Stimulated activated naive CD8-positive, alpha-beta T cell treated with anti-CD3 and anti-CD28 coated beads, Interleukin-15, Interleukin-2, amounts not matched to agents 100 ng/mL and 50 ng/mL, for 24 hours (primary cell): ENCODE results near the gene KANK2.
"Not testable (repeated sequence)": the region's sequence is repeated elsewhere in the genome, so short reads cannot be mapped to it uniquely, and the experiment has no call there.

Experiments used
- H3K27ac Mint-ChIP-seq: one replicate; pipeline ENCODE4 v1.8.0; 2021; ENCODE audit warnings: mild to moderate bottlenecking, mixed read lengths
- H3K27me3 Mint-ChIP-seq: one replicate; pipeline ENCODE4 v1.8.0; 2021; ENCODE audit warnings: mixed read lengths
- H3K36me3 Mint-ChIP-seq: one replicate; pipeline ENCODE4 v1.8.0; 2021; ENCODE audit warnings: low read depth, mixed read lengths
- H3K4me1 Mint-ChIP-seq: one replicate; pipeline ENCODE4 v1.8.0; 2021; ENCODE audit warnings: low read depth, mixed read lengths
- H3K4me3 Mint-ChIP-seq: one replicate; pipeline ENCODE4 v1.8.0; 2021; ENCODE audit warnings: mild to moderate bottlenecking, mixed read lengths
- H3K9me3 Mint-ChIP-seq: one replicate; pipeline ENCODE4 v1.8.0; 2021; ENCODE audit warnings: mixed read lengths

Gene KANK2

DNA sequence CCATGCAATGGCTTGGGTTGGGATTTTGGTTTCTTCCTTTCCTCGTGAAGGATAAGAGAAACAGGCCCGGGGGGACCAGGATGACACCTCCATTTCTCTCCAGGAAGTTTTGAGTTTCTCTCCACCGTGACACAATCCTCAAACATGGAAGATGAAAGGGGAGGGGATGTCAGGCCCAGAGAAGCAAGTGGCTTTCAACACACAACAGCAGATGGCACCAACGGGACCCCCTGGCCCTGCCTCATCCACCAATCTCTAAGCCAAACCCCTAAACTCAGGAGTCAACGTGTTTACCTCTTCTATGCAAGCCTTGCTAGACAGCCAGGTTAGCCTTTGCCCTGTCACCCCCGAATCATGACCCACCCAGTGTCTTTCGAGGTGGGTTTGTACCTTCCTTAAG is 65.9 kb downstream of the KANK2 start:
- H3K27ac Mint-ChIP-seq, result no peak overlapping the region
- no peaks in the 10 kb centered on the region for H3K9me3 Mint-ChIP-seq
- peaks cover 44% of the 10 kb centered on the region for H3K36me3 Mint-ChIP-seq
- no peaks in the 10 kb centered on the region for H3K4me1 Mint-ChIP-seq
- H3K4me3 Mint-ChIP-seq, result no peak overlapping the region
- no peaks in the 10 kb centered on the region for H3K27me3 Mint-ChIP-seq

DNA sequence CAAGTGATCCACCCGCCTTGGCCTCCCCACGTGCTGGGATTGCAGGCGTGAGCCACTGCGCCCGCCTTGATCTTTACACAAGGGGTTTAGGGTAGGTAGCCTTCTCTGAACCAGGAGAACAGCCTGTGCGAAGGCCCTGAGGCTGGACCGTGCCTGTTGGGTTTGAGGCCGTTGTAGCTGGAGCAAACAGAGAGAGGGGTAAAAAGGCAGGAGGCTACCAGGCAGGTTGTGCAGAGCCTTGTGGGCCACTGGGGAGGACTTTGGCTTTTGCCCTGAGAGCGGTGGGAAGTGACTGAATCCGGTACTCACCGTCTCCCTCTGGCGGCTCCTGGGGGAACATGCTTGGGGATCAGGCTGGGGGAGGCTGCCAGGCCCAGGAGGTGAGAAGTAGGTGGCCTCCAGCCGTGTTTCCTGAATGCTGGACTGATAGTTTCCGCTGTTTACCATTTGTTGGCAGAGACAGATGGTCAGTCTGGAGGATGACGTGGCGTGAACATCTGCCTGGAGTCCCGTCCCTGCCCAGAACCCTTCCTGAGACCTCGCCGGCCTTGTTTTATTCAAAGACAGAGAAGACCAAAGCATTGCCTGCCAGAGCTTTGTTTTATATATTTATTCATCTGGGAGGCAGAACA is 66.4 kb downstream of the KANK2 start:
- Mint-ChIP-seq H3K27ac (peak overlapping the region; percentile 40), H3K36me3 (peaks cover 49% of the 10 kb centered on the region), H3K9me3 (no peaks in the 10 kb centered on the region), H3K27me3 (no peaks in the 10 kb centered on the region), H3K4me3 (no peak overlapping the region), H3K4me1 (no peaks in the 10 kb centered on the region)

DNA sequence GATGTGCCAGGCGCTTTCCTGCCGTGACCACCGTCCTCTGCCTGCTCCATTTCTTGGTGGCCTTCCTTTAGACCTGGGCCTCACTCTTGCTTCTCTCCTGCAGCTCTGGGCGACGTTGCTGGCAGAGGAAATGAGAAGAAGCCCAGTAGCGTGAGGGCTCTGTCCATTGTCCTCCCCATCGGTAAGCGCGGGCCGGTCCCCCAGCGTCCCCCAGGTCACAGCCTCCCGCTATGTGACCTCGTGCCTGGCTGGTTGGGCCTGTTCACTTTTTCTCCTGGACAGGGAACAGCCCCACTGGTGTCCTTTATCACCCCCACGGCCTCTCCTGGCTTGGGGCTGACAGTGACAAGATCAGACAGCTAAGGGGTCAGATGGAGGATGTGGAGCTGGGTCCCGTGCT is 69.4 kb downstream of the KANK2 start:
- Mint-ChIP-seq H3K27me3 (no peaks in the 10 kb centered on the region), H3K4me1 (no peaks in the 10 kb centered on the region), H3K27ac (no peak overlapping the region), H3K36me3 (peaks cover 49% of the 10 kb centered on the region), H3K4me3 (no peak overlapping the region), H3K9me3 (no peaks in the 10 kb centered on the region)

DNA sequence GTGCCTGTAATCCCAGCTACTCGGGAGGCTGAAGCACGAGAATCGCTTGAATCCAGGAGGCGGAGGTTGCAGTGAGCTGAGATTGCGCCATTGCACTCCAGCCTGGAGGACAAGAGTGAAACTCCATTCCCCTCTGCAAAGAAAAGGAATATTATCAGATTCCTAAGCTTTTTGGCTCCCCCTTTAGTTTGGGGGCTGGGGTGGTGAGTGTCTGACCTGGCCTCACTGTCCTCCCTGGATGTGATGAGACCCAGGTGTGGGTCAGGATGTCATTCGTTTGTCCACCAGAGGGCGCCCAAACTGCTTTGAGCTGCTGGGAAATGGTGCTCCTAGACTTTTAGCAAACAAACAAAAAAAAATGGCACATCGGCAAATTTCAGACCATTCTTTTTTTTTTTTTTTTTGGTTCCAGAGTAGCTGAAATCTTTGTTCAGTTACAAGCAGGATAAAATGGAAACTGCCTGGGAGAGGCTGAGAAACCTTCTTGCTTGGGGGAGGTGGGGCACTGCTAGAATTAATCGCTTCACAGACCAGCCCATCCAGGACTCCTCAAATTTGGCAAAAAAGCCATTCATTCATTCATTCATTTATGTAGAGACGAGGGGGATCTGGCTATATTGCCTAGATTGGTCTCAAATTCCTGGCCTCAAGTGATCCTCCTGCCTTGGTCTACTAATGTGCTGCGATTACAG is 71.2 kb downstream of the KANK2 start:
- Mint-ChIP-seq H3K27me3 (no peaks in the 10 kb centered on the region), H3K4me1 (no peaks in the 10 kb centered on the region), H3K27ac (no peak overlapping the region), H3K4me3 (no peak overlapping the region), H3K9me3 (no peaks in the 10 kb centered on the region), H3K36me3 (peaks cover 41% of the 10 kb centered on the region)

DNA sequence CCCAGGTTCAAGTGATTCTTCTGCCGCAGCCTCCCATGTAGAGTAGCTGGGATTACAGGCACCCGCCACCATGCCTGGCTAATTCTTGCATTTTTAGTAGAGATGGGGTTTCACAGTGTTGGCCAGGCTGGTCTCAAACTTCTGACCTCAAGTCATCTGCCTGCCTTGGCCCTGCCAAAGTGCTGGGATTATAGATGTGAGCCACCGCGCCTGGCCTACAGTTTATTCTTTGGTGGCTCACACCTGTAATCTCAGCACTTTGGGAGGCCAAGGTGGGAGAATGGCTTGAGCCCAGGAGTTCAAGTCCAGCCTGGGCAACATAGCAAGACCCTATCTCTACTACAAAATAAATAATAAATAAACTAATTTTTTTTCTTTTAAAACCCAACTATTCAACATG is 73.2 kb downstream of the KANK2 start:
- H3K9me3 Mint-ChIP-seq, H3K27ac Mint-ChIP-seq, H3K4me3 Mint-ChIP-seq, H3K4me1 Mint-ChIP-seq, H3K27me3 Mint-ChIP-seq: not testable (repeated sequence)
- peaks cover 41% of the 10 kb centered on the region for H3K36me3 Mint-ChIP-seq

DNA sequence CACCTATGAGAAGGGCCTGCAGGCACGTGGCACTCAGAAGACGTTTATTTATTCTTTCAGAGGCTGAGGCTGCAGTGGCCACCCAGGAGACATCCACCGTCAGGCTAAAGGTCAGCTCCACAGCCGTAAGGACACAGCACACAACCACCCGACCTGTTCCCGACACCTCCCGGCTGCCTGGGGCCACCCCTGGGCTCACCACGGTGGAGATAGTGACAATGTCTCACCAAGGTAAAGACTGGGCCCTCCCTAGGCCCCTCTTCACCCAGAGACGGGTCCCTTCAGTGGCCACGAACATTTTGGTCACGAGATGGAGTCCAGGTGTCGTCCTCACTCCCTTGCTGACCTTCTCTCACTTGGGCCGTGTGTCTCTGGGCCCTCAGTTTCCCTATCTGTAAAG is 74.2 kb downstream of the KANK2 start:
- Mint-ChIP-seq H3K4me1 (no peaks in the 10 kb centered on the region), H3K27ac (no peak overlapping the region), H3K4me3 (no peak overlapping the region), H3K27me3 (no peaks in the 10 kb centered on the region), H3K36me3 (peaks cover 48% of the 10 kb centered on the region), H3K9me3 (no peaks in the 10 kb centered on the region)

DNA sequence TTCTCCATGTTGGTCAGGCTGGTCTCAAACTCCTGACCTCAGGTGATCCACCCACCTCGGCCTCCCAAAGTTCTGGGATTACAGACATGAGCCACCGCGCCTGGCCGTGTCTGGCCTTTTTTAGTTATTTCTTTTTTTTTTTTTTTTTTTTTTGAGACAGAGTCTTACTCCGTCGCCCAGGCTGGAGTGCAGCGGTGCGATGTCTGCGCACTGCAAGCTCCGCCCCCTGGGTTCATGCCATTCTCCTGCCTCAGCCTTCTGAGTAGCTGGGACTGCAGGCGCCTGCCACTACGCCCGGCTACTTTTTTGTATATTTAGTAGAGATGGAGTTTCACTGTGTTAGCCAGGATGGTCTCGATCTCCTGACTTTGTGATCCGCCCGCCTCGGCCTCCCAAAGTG is 75.4 kb downstream of the KANK2 start:
- H3K27ac Mint-ChIP-seq, H3K27me3 Mint-ChIP-seq, H3K4me1 Mint-ChIP-seq, H3K4me3 Mint-ChIP-seq, H3K9me3 Mint-ChIP-seq: not testable (repeated sequence)
- H3K36me3 Mint-ChIP-seq, result peaks cover 47% of the 10 kb centered on the region

DNA sequence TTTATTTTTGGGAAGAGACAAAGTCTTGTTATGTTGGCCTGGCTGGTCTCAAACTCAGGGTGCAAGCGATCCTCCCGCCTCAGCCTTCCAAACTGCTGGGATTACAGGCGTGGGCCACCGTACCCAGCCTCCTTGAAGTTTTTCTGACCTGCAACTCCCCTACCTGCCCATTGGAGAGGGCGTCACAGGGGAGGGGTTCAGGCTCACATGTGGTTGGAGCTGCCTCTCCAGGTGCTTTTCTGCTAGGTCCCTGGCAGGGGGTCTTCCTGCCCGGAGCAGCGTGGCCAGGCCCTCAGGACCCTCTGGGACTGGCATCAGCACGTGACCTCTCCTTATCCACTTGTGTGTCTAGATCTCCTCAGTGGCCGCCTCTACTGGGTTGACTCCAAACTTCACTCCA is 80.8 kb downstream of the KANK2 start:
- Mint-ChIP-seq H3K27me3 (no peaks in the 10 kb centered on the region), H3K4me3 (no peak overlapping the region), H3K4me1 (no peaks in the 10 kb centered on the region), H3K27ac (no peak overlapping the region), H3K9me3 (no peaks in the 10 kb centered on the region), H3K36me3 (peaks cover 72% of the 10 kb centered on the region)

DNA sequence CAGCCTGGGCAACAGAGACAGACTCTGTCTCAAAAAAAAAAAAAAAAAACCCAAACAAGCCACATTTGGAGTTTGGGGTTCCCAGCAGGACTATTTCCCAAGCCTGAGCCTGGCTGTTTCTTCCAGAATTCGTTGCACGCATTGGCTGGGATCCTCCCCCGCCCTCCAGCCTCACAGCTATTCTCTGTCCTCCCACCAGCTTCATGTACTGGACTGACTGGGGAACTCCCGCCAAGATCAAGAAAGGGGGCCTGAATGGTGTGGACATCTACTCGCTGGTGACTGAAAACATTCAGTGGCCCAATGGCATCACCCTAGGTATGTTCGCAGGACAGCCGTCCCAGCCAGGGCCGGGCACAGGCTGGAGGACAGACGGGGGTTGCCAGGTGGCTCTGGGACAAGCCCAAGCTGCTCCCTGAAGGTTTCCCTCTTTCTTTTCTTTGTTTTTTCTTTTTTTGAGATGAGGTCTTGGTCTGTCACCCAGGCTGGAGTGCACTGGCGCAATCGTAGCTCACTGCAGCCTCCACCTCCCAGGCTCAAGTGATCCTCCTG is 81.4 kb downstream of the KANK2 start:
- no peaks in the 10 kb centered on the region for H3K9me3 Mint-ChIP-seq

DNA sequence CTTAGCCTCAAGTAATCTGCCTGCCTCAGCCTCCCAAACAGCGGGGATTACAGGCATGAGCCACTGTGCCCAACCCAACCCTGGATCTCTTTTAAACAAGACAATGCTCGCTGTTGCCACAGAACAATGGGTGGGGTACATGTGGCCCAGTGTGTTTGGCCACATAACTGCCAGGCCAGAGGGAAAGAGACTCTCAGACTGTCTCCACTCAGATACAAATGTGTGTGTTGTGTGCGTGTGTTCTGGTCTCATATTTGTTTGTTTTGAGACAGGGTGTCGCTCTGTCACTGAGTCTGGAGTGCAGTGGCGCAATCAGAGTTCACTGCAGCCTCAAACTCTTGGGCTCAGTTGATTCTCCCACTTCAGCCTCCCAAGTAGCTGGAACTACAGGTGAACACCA is 82.3 kb downstream of the KANK2 start:
- Mint-ChIP-seq H3K9me3 (no peaks in the 10 kb centered on the region), H3K27ac (no peak overlapping the region), H3K4me1 (no peaks in the 10 kb centered on the region), H3K4me3 (no peak overlapping the region), H3K27me3 (no peaks in the 10 kb centered on the region), H3K36me3 (peaks cover 74% of the 10 kb centered on the region)

More for the DNA sequence above, 81.4 kb downstream of the KANK2 start:
- no peaks in the 10 kb centered on the region for H3K4me1 Mint-ChIP-seq
- no peak overlapping the region for H3K27ac Mint-ChIP-seq
- H3K36me3 Mint-ChIP-seq, result peaks cover 75% of the 10 kb centered on the region
- no peaks in the 10 kb centered on the region for H3K27me3 Mint-ChIP-seq
- no peak overlapping the region for H3K4me3 Mint-ChIP-seq
